HG03280 (cell line): ENCODE results near the gene ELMO1.
"Not testable (repeated sequence)": the region's sequence is repeated elsewhere in the genome, so short reads cannot be mapped to it uniquely, and the experiment has no call there.

Experiments used
- ATAC-seq: cut with Tn5 transposase; IDR thresholded peaks from one replicate; pipeline ENCODE4 v1.9.1; 2021; ENCODE audit warnings: mild to moderate bottlenecking, moderate library complexity; ENCODE audit not compliant: unreplicated experiment

ELMO1 gene

GRCh38 chr7:37006764-37007163 lies 441.9 kb downstream of the ELMO1 start:
- ATAC-seq = no peak

GRCh38 chr7:37000511-37000910 lies 448.2 kb downstream of the ELMO1 start:
- ATAC-seq = no peak

GRCh38 chr7:36999626-37000485 lies 448.8 kb downstream of the ELMO1 start:
- ATAC-seq = no peak

- ATAC-seq = no peak
Observed at GRCh38 chr7:36995776-36996175, 452.9 kb downstream of the ELMO1 start.

- no peak for ATAC-seq
Observed at GRCh38 chr7:36994456-36995112, 454.1 kb downstream of the ELMO1 start.

GRCh38 chr7:36986948-36987724 lies 461.5 kb downstream of the ELMO1 start:
- no peak for ATAC-seq

- no peak for ATAC-seq
Observed at GRCh38 chr7:36986511-36986933, 462.1 kb downstream of the ELMO1 start.

- ATAC-seq = no peak
Observed at GRCh38 chr7:36985866-36986400, 462.7 kb downstream of the ELMO1 start.

- no peak for ATAC-seq
Observed at GRCh38 chr7:36985316-36985715, 463.3 kb downstream of the ELMO1 start.

- no peak for ATAC-seq
Observed at GRCh38 chr7:36984710-36985312, 463.9 kb downstream of the ELMO1 start.

GRCh38 chr7:36984041-36984521 lies 464.6 kb downstream of the ELMO1 start:
- no peak for ATAC-seq

- no peak for ATAC-seq
Observed at GRCh38 chr7:36982766-36983165, 465.9 kb downstream of the ELMO1 start.

GRCh38 chr7:36979810-36980248 lies 468.8 kb downstream of the ELMO1 start:
- no peak for ATAC-seq

- ATAC-seq = no peak
Observed at GRCh38 chr7:36978461-36978860, 470.2 kb downstream of the ELMO1 start.

- ATAC-seq = no peak
Observed at GRCh38 chr7:36977878-36978277, 470.8 kb downstream of the ELMO1 start.

- ATAC-seq = not testable (repeated sequence)
Observed at GRCh38 chr7:36973534-36973933, 475.1 kb downstream of the ELMO1 start.

GRCh38 chr7:36972140-36972518 lies 476.5 kb downstream of the ELMO1 start:
- no peak for ATAC-seq

- no peak for ATAC-seq
Observed at GRCh38 chr7:36971515-36972139, 477.0 kb downstream of the ELMO1 start.

- ATAC-seq = no peak
Observed at GRCh38 chr7:36970551-36971514, 477.8 kb downstream of the ELMO1 start.
